Measurements from ENCODE around the gene RANBP1. TPM values are rescaled to one million over a fixed set of nuclear protein-coding genes. Genes with fewer than 3 reads are reported as not detected.

RANBP1 gene
- total RNA-seq, 1 donor = 200 TPM

- no peak for DNase-seq (ENCODE audit: low read depth)
- no peak for TF ChIP-seq CTCF (IDR thresholded peaks at IDR 0.05; ENCODE audit: insufficient read depth, low read depth, low read length)
- no peak overlapping the region for H3K4me3 ChIP-seq (ENCODE audit: low read depth, low read length)
Measured at GRCh38 chr22:20126284-20127029, 10.6 kb downstream of the RANBP1 start.

- no peak for TF ChIP-seq CTCF (IDR thresholded peaks at IDR 0.05; ENCODE audit: insufficient read depth, low read depth, low read length)
- DNase-seq (ENCODE audit: low read depth) = no peak
- no peak overlapping the region for H3K4me3 ChIP-seq (ENCODE audit: low read depth, low read length)
Measured at GRCh38 chr22:20127318-20127868, 11.5 kb downstream of the RANBP1 start.

- TF ChIP-seq CTCF (IDR thresholded peaks at IDR 0.05; ENCODE audit: insufficient read depth, low read depth, low read length) = no peak
- H3K4me3 ChIP-seq (ENCODE audit: low read depth, low read length) = no peak overlapping the region
- DNase-seq (ENCODE audit: low read depth) = no peak
Measured at GRCh38 chr22:20127869-20128618, 12.1 kb downstream of the RANBP1 start.

- DNase-seq (ENCODE audit: low read depth) = no peak
- no peak for TF ChIP-seq CTCF (IDR thresholded peaks at IDR 0.05; ENCODE audit: insufficient read depth, low read depth, low read length)
- H3K4me3 ChIP-seq (ENCODE audit: low read depth, low read length) = no peak overlapping the region
Measured at GRCh38 chr22:20128619-20128901, 12.7 kb downstream of the RANBP1 start.

- DNase-seq (ENCODE audit: low read depth) = peak; percentile 30
- no peak overlapping the region for H3K4me3 ChIP-seq (ENCODE audit: low read depth, low read length)
- peak; percentile 45 for TF ChIP-seq CTCF (IDR thresholded peaks at IDR 0.05; ENCODE audit: insufficient read depth, low read depth, low read length)
Measured at GRCh38 chr22:20128902-20129746, 13.2 kb downstream of the RANBP1 start.

GRCh38 chr22:20129747-20130014 is 13.8 kb downstream of the RANBP1 start:
- TF ChIP-seq CTCF (IDR thresholded peaks at IDR 0.05; ENCODE audit: insufficient read depth, low read depth, low read length) = no peak
- no peak for DNase-seq (ENCODE audit: low read depth)
- H3K4me3 ChIP-seq (ENCODE audit: low read depth, low read length) = no peak overlapping the region
